Stimulated activated CD8-positive, alpha-beta memory T cell treated with anti-CD3 and anti-CD28 coated beads, Interleukin-12 subunit alpha, Interleukin-12 subunit beta, amount 100 ng/mL, for 24 hours (primary cell): ENCODE measurements around the gene SPC25.
"Not testable (repeated sequence)": the region's sequence is repeated elsewhere in the genome, so short reads cannot be mapped to it uniquely, and the experiment has no call there.

Experiments
- DNase-seq: peaks from one replicate; pipeline ENCODE4 v3.0.0-alpha.2; 2020; ENCODE audit errors: extremely low read depth

SPC25 gene

GRCh38 chr2:168903888-168904287 lies 13.7 kb upstream of the SPC25 start:
- DNase-seq: no peak

GRCh38 chr2:168901003-168901402 lies 10.8 kb upstream of the SPC25 start, which contains the start of gene G6PC2:
TSS of gene G6PC2 (plus strand) at chr2:168901291. CDS start at chr2:168901332, 41 bp downstream.
- no peak for DNase-seq

- no peak for DNase-seq
Measured at GRCh38 chr2:168897449-168897848, 7.2 kb upstream of the SPC25 start.

GRCh38 chr2:168896783-168897182 lies 6.6 kb upstream of the SPC25 start:
- DNase-seq: no peak

- DNase-seq: no peak
Measured at GRCh38 chr2:168895771-168896170, 5.5 kb upstream of the SPC25 start.

GRCh38 chr2:168894720-168895119 lies 4.5 kb upstream of the SPC25 start:
- no peak for DNase-seq

GRCh38 chr2:168894101-168894500 lies 3.9 kb upstream of the SPC25 start:
- no peak for DNase-seq

- DNase-seq: no peak
Measured at GRCh38 chr2:168892327-168892726, 2.1 kb upstream of the SPC25 start.

- DNase-seq: no peak
Measured at GRCh38 chr2:168889635-168890005, 610 bp downstream of the SPC25 start.

GRCh38 chr2:168884975-168885374 lies 5.3 kb downstream of the SPC25 start:
- DNase-seq: no peak

GRCh38 chr2:168882163-168882562 lies 8.1 kb downstream of the SPC25 start:
- not testable (repeated sequence) for DNase-seq

GRCh38 chr2:168874368-168875054 lies 15.7 kb downstream of the SPC25 start:
- DNase-seq: no peak

- DNase-seq: not testable (repeated sequence)
Measured at GRCh38 chr2:168870824-168871223, 19.4 kb downstream of the SPC25 start.

- not testable (repeated sequence) for DNase-seq
Measured at GRCh38 chr2:168870369-168870768, 19.9 kb downstream of the SPC25 start.

- DNase-seq: not testable (repeated sequence)
Measured at GRCh38 chr2:168867164-168867563, 23.1 kb downstream of the SPC25 start.

- no peak for DNase-seq
Measured at GRCh38 chr2:168858146-168858545, 32.1 kb downstream of the SPC25 start.

GRCh38 chr2:168855601-168856000 lies 34.6 kb downstream of the SPC25 start:
- no peak for DNase-seq

- no peak for DNase-seq
Measured at GRCh38 chr2:168854651-168855050, 35.6 kb downstream of the SPC25 start.

GRCh38 chr2:168853471-168853870 lies 36.8 kb downstream of the SPC25 start:
- DNase-seq: no peak

GRCh38 chr2:168852481-168852880 lies 37.7 kb downstream of the SPC25 start:
- no peak for DNase-seq

- DNase-seq: no peak
Measured at GRCh38 chr2:168851674-168852320, 38.4 kb downstream of the SPC25 start.

- no peak for DNase-seq
Measured at GRCh38 chr2:168850846-168851245, 39.4 kb downstream of the SPC25 start.

GRCh38 chr2:168849610-168850009 lies 40.6 kb downstream of the SPC25 start:
- DNase-seq: no peak

- no peak for DNase-seq
Measured at GRCh38 chr2:168848225-168848624, 42.0 kb downstream of the SPC25 start.
